GM19025 (cell line): ENCODE measurements around the gene PTPRA.
"Not testable (repeated sequence)": the region's sequence is repeated elsewhere in the genome, so short reads cannot be mapped to it uniquely, and the experiment has no call there.

Experiments used
- ATAC-seq: cut with Tn5 transposase; IDR thresholded peaks from one replicate; pipeline ENCODE4 v1.9.1; 2021; ENCODE audit warnings: mild to moderate bottlenecking, low read depth, moderate library complexity; ENCODE audit not compliant: unreplicated experiment

The PTPRA gene

GRCh38 chr20:3039426-3039825 is 166.1 kb downstream of the PTPRA start:
- ATAC-seq, result no peak

GRCh38 chr20:3040086-3040485 is 166.8 kb downstream of the PTPRA start:
- ATAC-seq, result no peak

- no peak for ATAC-seq
Observed at GRCh38 chr20:3041854-3042409, 168.7 kb downstream of the PTPRA start.

GRCh38 chr20:3042625-3043024 is 169.3 kb downstream of the PTPRA start:
- ATAC-seq, result no peak

- ATAC-seq, result no peak
Observed at GRCh38 chr20:3043322-3043721, 170.0 kb downstream of the PTPRA start, which contains the start of gene GNRH2. GNRH2 (plus strand) TSS chr20:3043622; CDS start chr20:3044415, 793 bp downstream.

GRCh38 chr20:3044336-3044965 is 171.2 kb downstream of the PTPRA start:
- ATAC-seq, result no peak

GRCh38 chr20:3045042-3045815 is 171.9 kb downstream of the PTPRA start:
- ATAC-seq, result peak; percentile 28

GRCh38 chr20:3045816-3046676 is 172.8 kb downstream of the PTPRA start, which contains the start of gene MRPS26:
MRPS26 (plus strand) TSS chr20:3046052; CDS start chr20:3046069, 17 bp downstream.
- ATAC-seq, result peak; percentile 89

- no peak for ATAC-seq
Observed at GRCh38 chr20:3046677-3047462, 173.6 kb downstream of the PTPRA start.

- ATAC-seq, result no peak
Observed at GRCh38 chr20:3047486-3048419, 174.5 kb downstream of the PTPRA start.

- no peak for ATAC-seq
Observed at GRCh38 chr20:3051385-3052019, 178.2 kb downstream of the PTPRA start.

- ATAC-seq, result no peak
Observed at GRCh38 chr20:3059489-3059888, 186.2 kb downstream of the PTPRA start.

GRCh38 chr20:3064119-3064518 is 190.8 kb downstream of the PTPRA start:
- ATAC-seq, result not testable (repeated sequence)

GRCh38 chr20:3067139-3068014 is 194.1 kb downstream of the PTPRA start:
- no peak for ATAC-seq

GRCh38 chr20:3068075-3068474 is 194.8 kb downstream of the PTPRA start:
- ATAC-seq, result no peak

- no peak for ATAC-seq
Observed at GRCh38 chr20:3068986-3069900, 196.0 kb downstream of the PTPRA start.
